ENCODE results near the gene PCNT.

DNA sequence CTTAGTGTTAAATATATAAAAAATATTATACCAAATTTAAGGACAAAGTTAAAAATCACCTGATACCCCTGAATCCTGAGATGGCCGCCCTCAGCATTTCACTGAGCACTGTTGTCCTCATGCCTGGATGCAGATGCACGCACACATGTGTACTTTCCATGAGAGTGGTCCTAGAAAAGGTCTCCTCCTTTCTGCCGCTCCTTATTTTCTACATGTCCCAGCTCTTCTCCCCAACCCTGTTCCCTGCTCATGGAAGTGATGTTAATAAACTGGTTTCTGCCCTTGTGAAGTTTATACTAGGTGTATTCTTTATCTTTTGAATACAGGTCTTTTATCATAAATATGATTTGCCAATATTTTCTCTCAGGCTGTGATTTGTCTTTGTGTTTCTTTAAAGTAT, 167.6 kb downstream of the PCNT start:
- TF ChIP-seq TARDBP (IDR thresholded peaks at IDR 0.05) (no peak), SP1 (IDR thresholded peaks at IDR 0.05) (no peak), FOXM1 (IDR thresholded peaks at IDR 0.05; ENCODE audit: borderline replicate concordance) (no peak), PKNOX1 (IDR thresholded peaks at IDR 0.05) (no peak), FOXK2 (IDR thresholded peaks at IDR 0.05) (no peak), FOXA1 (IDR thresholded peaks at IDR 0.05) (no peak), ZNF384 (IDR thresholded peaks at IDR 0.05) (no peak), ELF4 (IDR thresholded peaks at IDR 0.05) (no peak), BHLHE40 (IDR thresholded peaks at IDR 0.05; ENCODE audit: borderline replicate concordance) (no peak), NFRKB (IDR thresholded peaks at IDR 0.05) (no peak), L3MBTL2 (conservative IDR thresholded peaks at IDR 0.05) (no peak), HDGF (IDR thresholded peaks at IDR 0.05; ENCODE audit: borderline replicate concordance) (no peak), ARNT (IDR thresholded peaks at IDR 0.05) (no peak)
